ENCODE data around the gene CUL4A.

DNA sequence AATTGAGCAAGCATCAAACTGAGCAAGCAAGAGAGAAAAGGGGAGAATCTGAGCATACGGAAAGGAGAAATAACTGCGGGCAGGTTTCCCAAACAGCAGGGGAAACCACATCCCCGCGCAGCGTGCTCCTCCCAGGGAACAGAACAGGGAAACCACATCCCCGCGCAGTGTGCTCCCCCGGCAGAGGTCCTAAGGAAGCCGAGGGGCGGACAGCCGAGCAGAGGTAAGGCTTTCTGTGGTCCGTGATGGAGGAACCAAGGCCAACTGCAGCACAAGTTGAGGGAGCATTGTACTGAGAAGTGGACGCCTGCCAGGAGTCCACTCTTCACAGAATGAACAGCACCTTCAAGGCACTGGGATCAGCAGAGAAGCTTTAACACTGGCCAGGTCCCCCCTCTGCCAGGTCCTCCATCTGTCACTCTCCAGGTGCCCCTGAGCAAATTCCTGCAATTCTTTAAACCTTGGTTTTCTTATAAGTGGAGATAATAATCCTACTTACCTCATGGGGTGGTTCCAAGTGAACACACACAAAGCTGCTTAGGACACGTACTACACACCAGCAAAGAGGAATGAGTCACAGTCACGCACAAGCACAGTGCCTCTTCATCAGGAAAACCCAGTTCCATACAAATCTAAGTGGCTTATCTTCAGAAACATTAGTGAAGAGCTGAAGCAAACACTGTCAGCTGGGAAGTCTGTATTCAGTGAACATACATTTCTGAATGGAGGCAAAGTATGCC is 64.6 kb downstream of the CUL4A start:
- no peak for TF ChIP-seq EZH2phosphoT487 (IDR thresholded peaks at IDR 0.05; ENCODE audit: insufficient read depth, low read depth)
- TF ChIP-seq EZH2 (IDR thresholded peaks at IDR 0.05; ENCODE audit: insufficient read depth, poor library complexity, severe bottlenecking): no peak
